WERI-Rb-1 (cell line): ENCODE measurements around the gene CIBAR2.
A peak's percentile ranks its signal among the peaks of the same experiment; 100 is the strongest.

Source experiments
- DNase-seq: peaks from one replicate; pipeline ENCODE4 v3.0.0-alpha.2; 2020
- H3K27ac ChIP-seq: fragments of 250-450 bp; sonication (Bioruptor Pico); 2 replicates; pipeline ENCODE4 v1.5.1; 2020; ENCODE audit warnings: mild to moderate bottlenecking, moderate library complexity
- H3K27me3 ChIP-seq: fragments of 250-450 bp; sonication (Bioruptor Pico); 2 replicates; pipeline ENCODE4 v1.5.1; 2021; ENCODE audit warnings: mild to moderate bottlenecking, low read depth, moderate library complexity; ENCODE audit not compliant: insufficient read depth, severe bottlenecking
- H3K36me3 ChIP-seq: fragments of 250-450 bp; sonication (Bioruptor Pico); 2 replicates; pipeline ENCODE4 v1.5.1; 2020; ENCODE audit warnings: mild to moderate bottlenecking, moderate library complexity
- H3K4me3 ChIP-seq: 2 replicates; pipeline ENCODE4 v1.5.1; 2011; ENCODE audit warnings: low read depth, mild to moderate bottlenecking, control low read depth, low read length
- H3K9me3 ChIP-seq: fragments of 250-450 bp; sonication (Bioruptor Pico); 2 replicates; pipeline ENCODE4 v1.5.1; 2021; ENCODE audit warnings: mild to moderate bottlenecking, moderate library complexity; ENCODE audit not compliant: severe bottlenecking
- CTCF ChIP-seq: IDR thresholded peaks from 2 replicates; pipeline ENCODE4 v1.5.1; 2011; ENCODE audit warnings: low read depth, mild to moderate bottlenecking, control low read depth, inconsistent platforms, low read length

Gene CIBAR2

GRCh38 chr16:85112364-85112763 lies at the start of gene CIBAR2:
CIBAR2 (minus strand) TSS chr16:85112472; CDS start chr16:85112352, 120 bp downstream.
- no peak within 1 kb of the TSS for H3K4me3 ChIP-seq

GRCh38 chr16:85159179-85159980 lies 47.1 kb upstream of the CIBAR2 start:
- H3K36me3 ChIP-seq, result no peaks in the 10 kb centered on the region
- no peak overlapping the region; the same call in 1 of the 2 replicates for H3K27ac ChIP-seq
- no peaks in the 10 kb centered on the region for H3K27me3 ChIP-seq
- TF ChIP-seq CTCF, result no peak
- H3K4me3 ChIP-seq, result no peak overlapping the region
- DNase-seq, result no peak
- no peaks in the 10 kb centered on the region for H3K9me3 ChIP-seq

More at GRCh38 chr16:85112364-85112763, at the start of gene CIBAR2:
- no peak for DNase-seq
- Histone ChIP-seq H3K9me3 (no peaks in the 10 kb centered on the region), H3K27ac (no peak within 1 kb of the TSS), H3K27me3 (no peaks in the 10 kb centered on the region), H3K36me3 (no peaks in the 10 kb centered on the region)
- no peak for TF ChIP-seq CTCF

GRCh38 chr16:85158743-85159178 lies 46.5 kb upstream of the CIBAR2 start:
- no peak for TF ChIP-seq CTCF

GRCh38 chr16:85157813-85158742 lies 45.8 kb upstream of the CIBAR2 start:
- no peak overlapping the region for H3K4me3 ChIP-seq
- no peak for TF ChIP-seq CTCF
- DNase-seq, result peak; percentile 49
- no peaks in the 10 kb centered on the region for H3K27me3 ChIP-seq
- no peaks in the 10 kb centered on the region for H3K9me3 ChIP-seq
- peak overlapping the region; percentile 34; the same call in 1 of the 2 replicates for H3K27ac ChIP-seq
- H3K36me3 ChIP-seq, result no peaks in the 10 kb centered on the region

More at GRCh38 chr16:85158743-85159178, 46.5 kb upstream of the CIBAR2 start:
- Histone ChIP-seq H3K4me3 (no peak overlapping the region), H3K36me3 (no peaks in the 10 kb centered on the region), H3K27ac (no peak overlapping the region; the same call in 1 of the 2 replicates), H3K9me3 (no peaks in the 10 kb centered on the region), H3K27me3 (no peaks in the 10 kb centered on the region)
- DNase-seq, result no peak

- no peak overlapping the region for H3K4me3 ChIP-seq
- peak overlapping the region; percentile 34; the same call in 1 of the 2 replicates for H3K27ac ChIP-seq
- no peak for TF ChIP-seq CTCF
- DNase-seq, result no peak
- no peaks in the 10 kb centered on the region for H3K9me3 ChIP-seq
- no peaks in the 10 kb centered on the region for H3K36me3 ChIP-seq
- H3K27me3 ChIP-seq, result no peaks in the 10 kb centered on the region
Measured at GRCh38 chr16:85157372-85157771, 45.1 kb upstream of the CIBAR2 start.
